MCF 10A (cell line): Measurements from ENCODE around the gene PTPRG. TPM values are rescaled to one million over a fixed set of nuclear protein-coding genes. Genes with fewer than 3 reads are reported as not detected.

Experiments
- BruUV-seq: library from RNA; stranded (reverse); fragments of 400-500 nt; replicated peaks from 2 replicates; lab custom pipeline; 2021; lab: Mats Ljungman, UMichigan
- CTCF ChIA-PET: fragments of 300-600 bp; sonication (Branson Sonifier 250); formaldehyde crosslinking; extraction: SDS; loops from one replicate; lab custom pipeline; 2021; ENCODE audit warnings: antibody characterized with exemption, inconsistent platforms; lab: Yijun Ruan, JAX
- POLR2A ChIA-PET: fragments of 300-600, 350-650 bp; sonication (Branson Sonifier 250); formaldehyde crosslinking; extraction: SDS; loops from one replicate; lab custom pipeline; 2020; ENCODE audit warnings: antibody characterized with exemption, inconsistent platforms; lab: Yijun Ruan, JAX
- DNase-seq: peaks from one replicate; pipeline ENCODE4 v3.0.0-alpha.2; 2018; ENCODE audit not compliant: unreplicated experiment
- H3K27ac Mint-ChIP-seq: one replicate; pipeline ENCODE4 v1.8.0; 2022; ENCODE audit warnings: mild to moderate bottlenecking, low read depth, mixed read lengths; ENCODE audit not compliant: unreplicated experiment
- H3K27me3 Mint-ChIP-seq: one replicate; pipeline ENCODE4 v1.8.0; 2022; ENCODE audit warnings: mixed read lengths; ENCODE audit not compliant: insufficient read depth, unreplicated experiment
- H3K36me3 Mint-ChIP-seq: one replicate; pipeline ENCODE4 v1.8.0; 2022; ENCODE audit warnings: mild to moderate bottlenecking, moderate library complexity, mixed read lengths; ENCODE audit not compliant: insufficient read depth, unreplicated experiment
- H3K4me1 Mint-ChIP-seq: one replicate; pipeline ENCODE4 v1.8.0; 2022; ENCODE audit warnings: mixed read lengths; ENCODE audit not compliant: insufficient read depth, unreplicated experiment
- H3K4me3 Mint-ChIP-seq: one replicate; pipeline ENCODE4 v1.8.0; 2022; ENCODE audit warnings: mild to moderate bottlenecking, moderate library complexity, mixed read lengths; ENCODE audit not compliant: unreplicated experiment
- H3K9me3 Mint-ChIP-seq: one replicate; pipeline ENCODE4 v1.8.0; 2022; ENCODE audit warnings: mixed read lengths; ENCODE audit not compliant: unreplicated experiment
- CTCF ChIP-seq: fragments of 200-600 bp; IDR thresholded peaks from one replicate; pipeline ENCODE4 v1.8.0; 2022; ENCODE audit warnings: antibody characterized with exemption, mild to moderate bottlenecking; ENCODE audit not compliant: unreplicated experiment
- intact Hi-C: fragments of 100-400 bp; cut with micrococcal nuclease; formaldehyde crosslinking; loops from 2 replicates; pipeline ENCODE4 v1.14.1; 2022
- total RNA-seq: library from RNA; stranded (reverse); gene quantifications from 2 replicates; pipeline ENCODE4 v1.2.3, GENCODE V29; 2022

PTPRG gene
- total RNA-seq, 1 experiment from 2014 or later, result 54.5 TPM

GRCh38 chr3:61903931-61904657, 342.7 kb downstream of the PTPRG start:
- no TSS peak for BruUV-seq
- Mint-ChIP-seq H3K36me3 (peaks cover 15% of the 10 kb centered on the region), H3K4me3 (no peak overlapping the region), H3K27ac (peak overlapping the region; percentile 31), H3K27me3 (no peaks in the 10 kb centered on the region), H3K9me3 (no peaks in the 10 kb centered on the region), H3K4me1 (peaks cover 11% of the 10 kb centered on the region)
- ChIA-PET CTCF (interaction anchor here (0.6 to 1.9 kb wide), 4 partner anchors 10 to 225 kb away, joined by 3 to 12 read pairs (median 4); no protein-coding TSS in a partner anchor), POLR2A (interaction anchor here (0.7 to 1.8 kb wide), 6 partner anchors 8 to 374 kb away, joined by 3 to 14 read pairs (median 4); no protein-coding TSS in a partner anchor)
- no peak for TF ChIP-seq CTCF
- intact Hi-C loops, result no loop called here
- peak; percentile 85 for DNase-seq

DNA sequence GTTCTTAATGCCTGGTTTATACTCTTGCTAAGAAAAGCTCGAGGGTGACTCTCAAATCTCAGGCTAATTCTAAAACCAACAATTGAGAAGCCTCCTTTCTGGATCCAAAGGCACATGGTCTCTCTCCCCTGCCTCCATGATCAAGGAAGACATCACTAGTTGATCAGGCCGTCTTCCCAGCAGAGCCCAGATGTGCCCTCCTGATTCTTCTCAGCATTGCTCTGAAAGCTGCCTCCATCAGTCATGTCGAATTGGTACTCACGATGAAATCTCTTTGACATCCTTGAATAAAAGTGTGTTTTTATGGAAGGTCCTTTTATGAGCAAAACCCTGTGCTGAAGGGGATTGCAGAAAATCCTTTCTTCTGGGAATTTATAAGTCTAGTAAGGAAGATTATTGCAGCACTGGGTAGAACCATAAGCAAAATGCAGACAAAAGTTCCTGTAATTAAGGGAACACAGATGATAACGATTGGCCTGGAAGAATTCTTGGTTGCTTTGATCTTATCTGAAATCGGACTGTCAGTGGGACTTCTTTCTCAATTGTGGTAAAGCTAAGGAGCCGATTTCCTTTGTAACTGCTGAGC, 345.9 kb downstream of the PTPRG start:
- Mint-ChIP-seq H3K36me3 (peaks cover 12% of the 10 kb centered on the region), H3K27ac (no peak overlapping the region), H3K27me3 (no peaks in the 10 kb centered on the region), H3K4me1 (peaks cover 11% of the 10 kb centered on the region), H3K9me3 (no peaks in the 10 kb centered on the region), H3K4me3 (no peak overlapping the region)
- no peak for DNase-seq
- ChIA-PET POLR2A (interaction anchor here (0.7 kb wide), 1 partner anchor 52 kb away, joined by 3 read pairs; no protein-coding TSS in a partner anchor), CTCF (interaction anchor here (1.1 kb wide), 1 partner anchor 9 kb away, joined by 5 read pairs; no protein-coding TSS in a partner anchor)
- BruUV-seq, result no TSS peak
- TF ChIP-seq CTCF, result no peak
- intact Hi-C loops, result no loop called here

- no TSS peak for BruUV-seq
- no peak overlapping the region for H3K27ac Mint-ChIP-seq
- ChIA-PET POLR2A (interaction anchor here (0.6 kb wide), 1 partner anchor 151 kb away, joined by 3 read pairs; no protein-coding TSS in a partner anchor), CTCF (no interaction called here)
- no peak overlapping the region for H3K4me3 Mint-ChIP-seq
- no peaks in the 10 kb centered on the region for H3K9me3 Mint-ChIP-seq
- intact Hi-C loops, result no loop called here
- DNase-seq, result no peak
- no peaks in the 10 kb centered on the region for H3K27me3 Mint-ChIP-seq
- H3K4me1 Mint-ChIP-seq, result peaks cover 11% of the 10 kb centered on the region
- peaks cover 18% of the 10 kb centered on the region for H3K36me3 Mint-ChIP-seq
- TF ChIP-seq CTCF, result no peak
These were observed 347.0 kb downstream of the PTPRG start for GRCh38 chr3:61908382-61908781.

DNA sequence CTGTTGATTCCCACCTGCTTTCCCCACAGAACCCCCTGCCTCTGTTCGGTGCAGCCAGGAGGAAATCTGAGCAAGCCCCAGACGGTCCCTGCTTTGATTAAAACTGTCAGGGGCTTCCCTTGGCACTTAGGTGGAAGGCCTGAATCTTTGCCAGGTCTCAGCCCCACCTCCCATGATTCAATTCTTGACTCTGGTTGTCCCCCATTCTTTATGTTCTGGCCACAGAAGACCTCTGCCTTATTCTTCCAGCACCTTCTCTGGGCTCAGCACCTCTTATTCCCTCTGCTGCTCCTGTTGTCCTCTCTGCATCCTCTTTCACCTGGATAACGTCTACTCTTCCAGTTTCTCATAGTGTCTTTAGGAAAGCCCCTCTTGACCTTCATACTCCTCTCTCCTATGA, 349.4 kb downstream of the PTPRG start:
- intact Hi-C loops, result no loop called here
- Mint-ChIP-seq H3K4me1 (peaks cover 8% of the 10 kb centered on the region), H3K9me3 (no peaks in the 10 kb centered on the region), H3K27me3 (no peaks in the 10 kb centered on the region), H3K4me3 (no peak overlapping the region), H3K27ac (no peak overlapping the region), H3K36me3 (peaks cover 27% of the 10 kb centered on the region)
- no peak for TF ChIP-seq CTCF
- POLR2A ChIA-PET, result no interaction called here
- CTCF ChIA-PET, result no interaction called here
- BruUV-seq, result no TSS peak
- DNase-seq, result no peak
